Right kidney (tissue), 1 donor: ENCODE data around the gene CC2D2A.

Source experiments
- DNase-seq: peaks from one replicate; pipeline ENCODE4 v3.0.0-alpha.2; 2016

Gene CC2D2A

DNA sequence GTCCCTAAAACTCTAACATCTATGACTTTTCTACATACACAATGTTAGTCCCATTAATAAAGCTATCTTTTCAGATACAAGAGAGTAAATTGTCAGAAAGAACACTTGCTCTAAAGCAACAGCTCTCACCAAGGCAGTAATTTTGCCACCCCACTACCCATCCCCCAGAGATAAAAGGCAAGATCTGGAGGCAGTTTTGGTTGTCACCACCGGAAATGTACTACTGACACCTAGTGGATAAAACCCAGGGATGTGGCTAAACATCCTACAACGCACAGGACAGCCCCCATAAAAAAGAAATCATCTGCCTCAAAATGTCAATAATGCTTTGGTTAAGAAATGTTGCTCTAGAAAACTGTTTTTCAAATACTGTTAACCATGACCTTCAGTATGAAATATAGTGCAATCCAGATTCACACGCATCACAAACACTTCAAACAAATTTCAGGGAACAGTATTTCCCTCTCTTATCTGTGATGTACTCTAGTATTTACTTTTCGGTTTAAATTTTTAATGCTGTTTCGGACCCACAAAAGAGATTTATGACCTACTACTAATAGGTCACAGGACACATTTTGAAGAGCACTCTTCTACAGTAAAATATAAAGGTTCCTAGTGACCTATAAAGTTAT, 180.3 kb downstream of the CC2D2A start:
- peak; percentile 10 for DNase-seq
